IMR-90 (cell line): Measurements from ENCODE around the gene DOCK2. TPM values are rescaled to one million over a fixed set of nuclear protein-coding genes. Genes with fewer than 3 reads are reported as not detected.

Experiments
- ATAC-seq: fragments of 200-7000 bp; cut with Tn5 transposase; 2 replicates; pipeline ENCODE4 v1.9.1; 2020; ENCODE audit warnings: low read depth, mild to moderate bottlenecking, moderate library complexity
- BruUV-seq: library from RNA; stranded (reverse); fragments of 400-500 nt; replicated peaks from 2 replicates; lab custom pipeline; 2021; lab: Mats Ljungman, UMichigan
- CTCF ChIA-PET: fragments of 300-600 bp; formaldehyde crosslinking; extraction: SDS; loops from one replicate; lab custom pipeline; 2021; ENCODE audit warnings: antibody characterized with exemption; lab: Yijun Ruan, JAX
- POLR2A ChIA-PET: fragments of 300-600 bp; sonication (Branson Sonifier 250); formaldehyde crosslinking; loops from one replicate; lab custom pipeline; 2022; ENCODE audit warnings: antibody characterized with exemption; ENCODE audit not compliant: unreplicated experiment; lab: Charles Lee
- DNase-seq: peaks from one replicate; pipeline ENCODE4 v3.0.0; 2013
- H2AFZ ChIP-seq: replicated peaks from 2 replicates; pipeline ENCODE3; 2013; ENCODE audit warnings: low read length, mild to moderate bottlenecking; ENCODE audit not compliant: poor library complexity
- H2AK5ac ChIP-seq: 2 replicates; pipeline ENCODE4 v1.6.1; 2013; ENCODE audit warnings: low read depth, low read length, inconsistent platforms
- H2AK9ac ChIP-seq: replicated peaks from 2 replicates; pipeline ENCODE3; 2013; ENCODE audit warnings: mild to moderate bottlenecking, low read depth, low read length, moderate library complexity; ENCODE audit not compliant: poor library complexity
- H2BK120ac ChIP-seq: 2 replicates; pipeline ENCODE4 v1.6.1; 2013; ENCODE audit warnings: low read depth, low read length, inconsistent platforms
- H2BK15ac ChIP-seq: 3 replicates; pipeline ENCODE4 v1.6.1; 2013; ENCODE audit warnings: low read depth, low read length, inconsistent platforms
- H2BK20ac ChIP-seq: 2 replicates; pipeline ENCODE4 v1.6.1; 2013; ENCODE audit warnings: low read depth, mild to moderate bottlenecking, inconsistent platforms, low read length, moderate library complexity
- H2BK5ac ChIP-seq: 2 replicates; pipeline ENCODE4 v1.6.1; 2013; ENCODE audit warnings: mild to moderate bottlenecking, low read depth, low read length, inconsistent platforms; ENCODE audit not compliant: poor library complexity, severe bottlenecking
- H3K14ac ChIP-seq: replicated peaks from 2 replicates; pipeline ENCODE4 v1.6.1; 2013; ENCODE audit warnings: low read depth, low read length, inconsistent platforms
- H3K18ac ChIP-seq: 2 replicates; pipeline ENCODE4 v1.6.1; 2013; ENCODE audit warnings: low read depth, low read length, control low read depth
- H3K23ac ChIP-seq: 2 replicates; pipeline ENCODE4 v1.6.1; 2013; ENCODE audit warnings: low read depth, low read length, inconsistent platforms
- H3K27ac ChIP-seq: 2 replicates; pipeline ENCODE4 v1.5.1; 2013; ENCODE audit warnings: mild to moderate bottlenecking, control low read depth, low read length; ENCODE audit not compliant: insufficient read depth
- H3K27me3 ChIP-seq: 2 replicates; pipeline ENCODE4 v1.6.1; 2013; ENCODE audit warnings: low read length; ENCODE audit not compliant: control insufficient read depth, insufficient read depth
- H3K36me3 ChIP-seq: 2 replicates; pipeline ENCODE4 v1.6.1; 2013; ENCODE audit warnings: low read length, mixed read lengths; ENCODE audit not compliant: control insufficient read depth, insufficient read depth
- H3K4ac ChIP-seq: 2 replicates; pipeline ENCODE4 v1.6.1; 2013; ENCODE audit warnings: low read depth, low read length, inconsistent platforms
- H3K4me1 ChIP-seq: 2 replicates; pipeline ENCODE4 v1.6.1; 2013; ENCODE audit warnings: low read length, mixed read lengths; ENCODE audit not compliant: control insufficient read depth, insufficient read depth
- H3K4me2 ChIP-seq: 2 replicates; pipeline ENCODE4 v1.6.1; 2013; ENCODE audit warnings: low read depth, mild to moderate bottlenecking, control low read depth, low read length, moderate library complexity
- H3K4me3 ChIP-seq: 2 replicates; pipeline ENCODE4 v1.5.1; 2013; ENCODE audit warnings: low read depth, mild to moderate bottlenecking, control low read depth, low read length, moderate library complexity; ENCODE audit not compliant: insufficient read depth
- H3K56ac ChIP-seq: 2 replicates; pipeline ENCODE4 v1.6.1; 2013; ENCODE audit warnings: low read length, inconsistent platforms; ENCODE audit not compliant: insufficient read depth; ENCODE audit errors: extremely low read depth
- H3K79me1 ChIP-seq, 2 experiments: 2 replicates each; pipeline ENCODE4 v1.6.1; 2013; ENCODE audit warnings: low read length in 2 of 2, inconsistent platforms in 1 of 2, low read depth in 1 of 2
- H3K9ac ChIP-seq: 2 replicates; pipeline ENCODE4 v1.6.1; 2013; ENCODE audit warnings: low read depth, low read length, control low read depth
- H3K9me1 ChIP-seq: 2 replicates; pipeline ENCODE4 v1.6.1; 2013; ENCODE audit warnings: low read length, inconsistent platforms; ENCODE audit not compliant: insufficient read depth
- H3K9me3 ChIP-seq: 2 replicates; pipeline ENCODE4 v1.6.1; 2013; ENCODE audit warnings: low read length; ENCODE audit not compliant: control insufficient read depth, insufficient read depth
- H4K20me1 ChIP-seq: 2 replicates; pipeline ENCODE4 v1.6.1; 2013; ENCODE audit warnings: low read length, inconsistent platforms; ENCODE audit not compliant: insufficient read depth
- H4K5ac ChIP-seq: 2 replicates; pipeline ENCODE4 v1.6.1; 2013; ENCODE audit warnings: mild to moderate bottlenecking, low read depth, low read length, control low read depth
- H4K8ac ChIP-seq, 2 experiments: 2 replicates each; pipeline ENCODE4 v1.6.1; 2013; ENCODE audit warnings: low read depth in 2 of 2, low read length in 2 of 2, control low read depth in 1 of 2, inconsistent platforms in 1 of 2
- H4K91ac ChIP-seq: 2 replicates; pipeline ENCODE4 v1.6.1; 2013; ENCODE audit warnings: low read depth, low read length, inconsistent platforms; ENCODE audit not compliant: insufficient read depth
- BHLHE40 ChIP-seq: fragments of 150-350 bp; IDR thresholded peaks from 2 replicates; pipeline ENCODE4 v1.6.1; 2016; ENCODE audit warnings: mild to moderate bottlenecking, low read depth, low read length
- FOS ChIP-seq: fragments of 150-350 bp; IDR thresholded peaks from 2 replicates; pipeline ENCODE4 v1.6.1; 2016; ENCODE audit warnings: low read depth, low read length
- MAFK ChIP-seq: IDR thresholded peaks from 2 replicates; pipeline ENCODE4 v1.6.1; 2012; ENCODE audit warnings: low read depth, low read length, improper control_type of control experiment
- WGBS, 2 experiments: methylation state at CpG; one replicate each; pipeline versions ENCODE4 v1.1.5 to v1.1.7; 2013; ENCODE audit warnings: missing lambda C conversion rate in 2 of 2; ENCODE audit not compliant: insufficient read length in 1 of 2; ENCODE audit errors: extremely low coverage in 2 of 2; 5-methylcytosine and 5-hydroxymethylcytosine counted together
- dilution Hi-C: fragments of 300-500 bp; cut with HindIII; formaldehyde crosslinking; loops from one replicate; pipeline ENCODE4 v1.14.3; 2018; ENCODE audit warnings: low sequenced_read_pairs; ENCODE audit not compliant: unreplicated experiment
- in situ Hi-C: fragments of 300-500 bp; cut with MboI; formaldehyde crosslinking; loops from 3 replicates; pipeline ENCODE4 v1.14.3; 2019; ENCODE audit warnings: low sequenced_read_pairs, inconsistent platforms, mixed read lengths
- intact Hi-C: fragments of 100-400 bp; cut with micrococcal nuclease; formaldehyde crosslinking; loops from 2 replicates; pipeline ENCODE4 v1.10.0; 2022
- polyA plus RNA-seq, 3 experiments: library from polyadenylated mRNA; depleted of rRNA; stranded (reverse); fragments of >200 nt; gene quantifications; 2 replicates each; pipeline ENCODE4 v1.2.3, GENCODE V29; 2012; ENCODE audit warnings: low replicate concordance in 1 of 3
- total RNA-seq: library from RNA; depleted of rRNA; stranded (reverse); fragments of >200 nt; gene quantifications from 2 replicates; pipeline ENCODE4 v1.2.3, GENCODE V29; 2012

The DOCK2 gene
- total and polyA plus RNA-seq, 2 of the 4 experiments (the other 2 are of a cell fraction), result 0.72 to 3.0 TPM

- intact Hi-C loops, result loop anchor here (5.0 kb wide), 1 partner anchor 117 kb away; no protein-coding TSS in a partner anchor
- Histone ChIP-seq H3K4ac (peak overlapping the region; percentile 36), H3K27me3 (no peaks in the 10 kb centered on the region), H3K18ac (peak overlapping the region; percentile 7; the same call in 1 of the 2 replicates), H2AK5ac (peak overlapping the region; percentile 92), H2BK15ac (peak overlapping the region; percentile 94; the same call in 2 of the 3 replicates), H3K36me3 (no peaks in the 10 kb centered on the region), H3K9me3 (no peaks in the 10 kb centered on the region), H3K27ac (no peak overlapping the region), H3K23ac (peak overlapping the region; percentile 50), H2BK120ac (peak overlapping the region; percentile 85), H2AK9ac (no peak overlapping the region), H3K14ac (peak overlapping the region; percentile 74; the same call in 1 of the 2 replicates), H4K5ac (no peak overlapping the region), H3K4me3 (no peak overlapping the region), H4K8ac (peak overlapping the region in 1 of 2 experiments; percentile 28; a peak in 2 of 4 replicates), H2AFZ (peak overlapping the region; percentile 9), H3K4me1 (peaks cover 8% of the 10 kb centered on the region), H3K9me1 (peaks cover 12% of the 10 kb centered on the region; the same call in 1 of the 2 replicates), H3K4me2 (no peak overlapping the region), H3K56ac (no peak overlapping the region), H3K79me1 (no peaks in the 10 kb centered on the region), H2BK20ac (peak overlapping the region; percentile 81; the same call in 1 of the 2 replicates), H3K9ac (no peak overlapping the region), H2BK5ac (peak overlapping the region; percentile 47), H4K20me1 (no peaks in the 10 kb centered on the region), H4K91ac (peak overlapping the region; percentile 45; the same call in 1 of the 2 replicates)
- DNase-seq (peak; percentile 33), ATAC-seq (peak; percentile 76)
- dilution Hi-C loops, result no loop called here
- BruUV-seq, result no TSS peak
- peak; percentile 25; the same call in 1 of the 2 replicates for TF ChIP-seq BHLHE40
- no peak for TF ChIP-seq MAFK
- TF ChIP-seq FOS, result 0 out of 2 replicates have a peak, but pooled peaks have one; percentile 4
- 69% methylated on average over 2 of the region's 6 CpGs; no CpG with 5 or more reads in 1 of the 2 experiments for WGBS, 2 experiments
- POLR2A ChIA-PET, result no interaction called here
- in situ Hi-C loops, result no loop called here
- CTCF ChIA-PET, result no interaction called here
Measured at GRCh38 chr5:169745441-169746146, 108.5 kb downstream of the DOCK2 start.
